ENCODE results near the gene PSKH1. TPM values are rescaled to one million over a fixed set of nuclear protein-coding genes. Genes with fewer than 3 reads are reported as not detected.

The PSKH1 gene
- 10 to 100 TPM; 11.4 to 13.3 TPM for total RNA-seq
- polyA plus RNA-seq (2013, experiment 1 of 2) = 17.6 TPM
- polyA plus RNA-seq (2013, experiment 2 of 2) = 20.3 TPM
- 6.9 to 40.8 (median 20.3) reads per million in 172 experiments for total RNA-seq

DNA sequence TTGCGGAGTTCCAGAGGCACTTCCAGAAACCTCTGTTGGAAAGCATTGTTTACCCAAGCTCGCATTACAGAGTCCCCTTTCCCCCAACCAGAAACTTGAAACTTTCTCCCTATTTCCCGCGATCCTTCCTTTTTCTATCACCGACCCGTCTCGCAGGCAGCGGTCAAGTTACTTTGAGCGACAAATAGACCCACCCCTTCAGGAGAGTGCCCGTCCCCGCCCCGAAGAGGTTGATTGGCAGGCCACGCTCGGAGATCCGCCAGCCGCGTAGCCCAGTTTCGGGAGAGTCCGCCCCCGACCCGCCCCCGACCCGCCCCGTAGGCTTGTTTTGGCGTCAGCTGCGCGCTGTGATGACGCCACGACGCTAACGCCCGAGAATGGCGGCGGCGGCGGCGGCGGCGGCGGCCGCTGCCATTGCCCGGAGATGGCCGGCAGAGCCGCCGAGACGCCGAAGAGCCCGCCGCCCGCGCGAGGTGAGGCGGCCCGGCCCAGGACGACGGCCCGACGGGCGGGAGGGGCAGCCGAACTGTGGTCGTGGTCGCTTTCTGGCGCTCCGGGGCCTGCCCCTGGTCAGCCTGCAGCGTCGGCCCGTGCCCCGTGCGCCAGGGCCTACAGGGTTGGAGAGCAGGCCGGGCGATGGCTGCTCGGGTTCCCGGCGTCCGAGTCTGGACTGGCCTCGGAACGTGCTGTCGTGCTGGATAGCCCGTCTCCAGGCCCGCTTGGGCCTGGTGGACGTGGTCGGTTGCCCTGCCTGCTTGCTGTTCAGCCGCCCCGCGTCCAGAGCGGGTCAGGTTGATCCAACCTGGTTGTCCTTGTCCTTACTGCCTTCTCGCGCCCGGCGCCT, at the start of gene PSKH1:
Gene PSKH1, plus strand, starts transcription at position 356 of the 844 bp plus-strand sequence. CDS start 15,496 bp downstream, outside the sequence.
- H3K4me1 ChIP-seq (ENCODE audit: insufficient read depth, low read length) = peaks cover 29% of the 10 kb centered on the region
- peak within 1 kb of the TSS; percentile 82 to 83 for H3K27ac ChIP-seq (ENCODE audit: low read depth in 1 of 2, low read length in 2 of 2)
- Mint-ChIP-seq H3K36me3 (ENCODE audit: low read depth) (peaks cover 15% of the 10 kb centered on the region), H3K9me3 (no peaks in the 10 kb centered on the region), H3K27ac (peak within 1 kb of the TSS; percentile 94), H3K27me3 (no peaks in the 10 kb centered on the region), H3K4me3 (peak within 1 kb of the TSS; percentile 98), H3K4me1 (ENCODE audit: low read depth) (peaks cover 37% of the 10 kb centered on the region)
- intact Hi-C loops (cut with DNase I, micrococcal nuclease) = loop anchor here (2.0 to 5.0 kb wide), 5 partner anchors 20 to 51 kb away; partner anchors contain the start of genes CENPT (in 1 of the 2), EDC4 (in 1 of the 2), NUTF2 (in 1 of the 2) and PSMB10 (in 1 of the 2)
- H3K4me3 ChIP-seq (ENCODE audit: low read length) = peak within 1 kb of the TSS; percentile 83
- ChIA-PET POLR2A (interaction anchor here (0.5 to 2.2 kb wide), 18 partner anchors 9 to 229 kb away, joined by 3 to 16 read pairs (median 4); partner anchors contain the start of genes GFOD2, NFATC3, PSMB10 and RANBP10), CTCF (interaction anchor here (0.9 to 1.9 kb wide), 3 partner anchors 9 to 77 kb away, joined by 4 to 10 read pairs (median 7); no protein-coding TSS in a partner anchor)
- DNase-seq (peak; percentile 87 to 98 (median 92)), ATAC-seq (ENCODE audit: poor library complexity) (peak; percentile 98)
- no peaks in the 10 kb centered on the region for H3K27me3 ChIP-seq (ENCODE audit: control insufficient read depth in 1 of 2, insufficient read depth in 2 of 2, low read length in 2 of 2)
- TF ChIP-seq, protein P1, sequence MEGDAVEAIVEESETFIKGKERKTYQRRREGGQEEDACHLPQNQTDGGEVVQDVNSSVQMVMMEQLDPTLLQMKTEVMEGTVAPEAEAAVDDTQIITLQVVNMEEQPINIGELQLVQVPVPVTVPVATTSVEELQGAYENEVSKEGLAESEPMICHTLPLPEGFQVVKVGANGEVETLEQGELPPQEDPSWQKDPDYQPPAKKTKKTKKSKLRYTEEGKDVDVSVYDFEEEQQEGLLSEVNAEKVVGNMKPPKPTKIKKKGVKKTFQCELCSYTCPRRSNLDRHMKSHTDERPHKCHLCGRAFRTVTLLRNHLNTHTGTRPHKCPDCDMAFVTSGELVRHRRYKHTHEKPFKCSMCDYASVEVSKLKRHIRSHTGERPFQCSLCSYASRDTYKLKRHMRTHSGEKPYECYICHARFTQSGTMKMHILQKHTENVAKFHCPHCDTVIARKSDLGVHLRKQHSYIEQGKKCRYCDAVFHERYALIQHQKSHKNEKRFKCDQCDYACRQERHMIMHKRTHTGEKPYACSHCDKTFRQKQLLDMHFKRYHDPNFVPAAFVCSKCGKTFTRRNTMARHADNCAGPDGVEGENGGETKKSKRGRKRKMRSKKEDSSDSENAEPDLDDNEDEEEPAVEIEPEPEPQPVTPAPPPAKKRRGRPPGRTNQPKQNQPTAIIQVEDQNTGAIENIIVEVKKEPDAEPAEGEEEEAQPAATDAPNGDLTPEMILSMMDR (IDR thresholded peaks at IDR 0.05) = no peak
- no peaks in the 10 kb centered on the region for H3K36me3 ChIP-seq (ENCODE audit: insufficient read depth, low read length)
- no peaks in the 10 kb centered on the region for H3K9me3 ChIP-seq (ENCODE audit: control insufficient read depth in 1 of 2, insufficient read depth in 1 of 2, low read length in 2 of 2)

DNA sequence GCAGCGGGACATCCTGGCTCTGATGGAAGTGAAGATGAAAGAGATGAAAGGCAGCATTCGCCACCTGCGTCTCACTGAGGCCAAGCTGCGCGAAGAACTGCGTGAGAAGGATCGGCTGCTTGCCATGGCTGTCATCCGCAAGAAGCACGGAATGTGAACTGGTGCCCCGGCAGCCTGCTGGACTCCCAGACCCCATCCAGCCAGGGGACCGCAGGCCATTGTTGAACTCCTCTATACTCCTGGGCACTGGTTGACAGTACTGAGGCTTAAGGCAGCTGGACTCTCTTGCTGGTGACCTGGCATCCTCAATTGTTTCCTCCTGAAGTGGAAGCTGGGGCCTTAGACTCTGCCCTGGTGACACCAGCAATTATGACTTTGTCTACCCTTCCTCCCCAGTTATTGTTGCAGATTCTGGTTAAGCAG, 49.7 kb upstream of the PSKH1 start:
- no peaks in the 10 kb centered on the region for H3K27me3 Mint-ChIP-seq
- intact Hi-C loops (cut with DNase I, micrococcal nuclease) = loop anchor here (5.0 to 10.0 kb wide), 2 partner anchors 49 to 619 kb away; partner anchors contain the start of genes PSKH1 (in 1 of the 2) and TMEM208 (in 1 of the 2)
- ChIA-PET POLR2A (interaction anchor here (0.7 to 2.6 kb wide), 10 partner anchors 9 to 242 kb away, joined by 3 to 18 read pairs (median 7); partner anchors contain the start of genes EDC4, NFATC3, PSMB10 and RANBP10), CTCF (interaction anchor here (0.8 to 4.9 kb wide), 6 partner anchors 10 to 40 kb away, joined by 3 to 41 read pairs (median 4); partner anchors contain the start of gene EDC4)
- H3K4me3 Mint-ChIP-seq = peak overlapping the region; percentile 98
- Histone ChIP-seq H3K27ac (ENCODE audit: low read depth in 1 of 2, low read length in 2 of 2) (peak overlapping the region; percentile 65 to 79), H3K9me3 (ENCODE audit: control insufficient read depth in 1 of 2, insufficient read depth in 1 of 2, low read length in 2 of 2) (no peaks in the 10 kb centered on the region), H3K36me3 (ENCODE audit: insufficient read depth, low read length) (peaks cover 9% of the 10 kb centered on the region), H3K4me1 (ENCODE audit: insufficient read depth, low read length) (peaks cover 64% of the 10 kb centered on the region), H3K4me3 (ENCODE audit: low read length) (peak overlapping the region; percentile 80), H3K27me3 (ENCODE audit: control insufficient read depth in 1 of 2, insufficient read depth in 2 of 2, low read length in 2 of 2) (no peaks in the 10 kb centered on the region)
- peaks cover 51% of the 10 kb centered on the region for H3K4me1 Mint-ChIP-seq (ENCODE audit: low read depth)
- H3K27ac Mint-ChIP-seq = peak overlapping the region; percentile 95
- no peak for ATAC-seq (ENCODE audit: poor library complexity)
- H3K36me3 Mint-ChIP-seq (ENCODE audit: low read depth) = peaks cover 30% of the 10 kb centered on the region
- no peak for DNase-seq
- H3K9me3 Mint-ChIP-seq = no peaks in the 10 kb centered on the region
- TF ChIP-seq, protein P1 (IDR thresholded peaks at IDR 0.05) = peak; percentile 1

DNA sequence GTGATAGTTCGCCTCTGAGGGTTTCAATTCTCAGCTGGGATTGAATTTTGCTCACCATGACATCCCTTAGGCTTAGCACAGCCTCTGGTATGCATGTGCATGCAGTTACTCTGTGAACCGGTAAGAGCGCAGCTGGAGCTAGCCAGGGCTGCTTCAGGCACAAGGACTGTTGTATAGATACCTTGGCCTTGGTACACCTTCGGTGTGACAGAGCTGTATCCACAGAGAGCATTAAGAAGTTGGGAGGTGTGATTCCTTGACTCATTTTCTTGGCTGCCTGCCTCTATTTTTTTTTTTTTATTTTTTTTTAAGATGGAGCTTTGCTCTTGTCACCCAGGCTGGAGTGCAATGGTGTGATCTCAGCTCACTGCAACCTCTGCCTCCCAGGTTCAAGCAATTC, 48.6 kb upstream of the PSKH1 start:
- H3K27ac ChIP-seq (ENCODE audit: low read depth in 1 of 2, low read length in 2 of 2) = peak overlapping the region; percentile 65 to 79
- POLR2A ChIA-PET = interaction anchor here (0.6 to 2.6 kb wide), 6 partner anchors 11 to 464 kb away, joined by 3 to 18 read pairs (median 7); partner anchors contain the start of genes PSMB10, RANBP10 and TSNAXIP1
- peaks cover 71% of the 10 kb centered on the region for H3K4me1 ChIP-seq (ENCODE audit: insufficient read depth, low read length)
- Mint-ChIP-seq H3K4me1 (ENCODE audit: low read depth) (peaks cover 55% of the 10 kb centered on the region), H3K9me3 (no peaks in the 10 kb centered on the region), H3K36me3 (ENCODE audit: low read depth) (peaks cover 30% of the 10 kb centered on the region), H3K4me3 (peak overlapping the region; percentile 98), H3K27ac (peak overlapping the region; percentile 95), H3K27me3 (no peaks in the 10 kb centered on the region)
- H3K36me3 ChIP-seq (ENCODE audit: insufficient read depth, low read length) = peaks cover 12% of the 10 kb centered on the region
- H3K27me3 ChIP-seq (ENCODE audit: control insufficient read depth in 1 of 2, insufficient read depth in 2 of 2, low read length in 2 of 2) = no peaks in the 10 kb centered on the region
- TF ChIP-seq, protein P1 (IDR thresholded peaks at IDR 0.05) = no peak
- H3K4me3 ChIP-seq (ENCODE audit: low read length) = no peak overlapping the region
- H3K9me3 ChIP-seq (ENCODE audit: control insufficient read depth in 1 of 2, insufficient read depth in 1 of 2, low read length in 2 of 2) = no peaks in the 10 kb centered on the region
- DNase-seq = no peak
- CTCF ChIA-PET = interaction anchor here (1.2 to 4.9 kb wide), 3 partner anchors 11 to 39 kb away, joined by 4 to 41 read pairs (median 5); no protein-coding TSS in a partner anchor
- no peak for ATAC-seq (ENCODE audit: poor library complexity)
- intact Hi-C loops (cut with DNase I, micrococcal nuclease) = loop anchor here (5.0 to 10.0 kb wide), 2 partner anchors 48 to 620 kb away; partner anchors contain the start of genes PSKH1 (in 1 of the 2) and TMEM208 (in 1 of the 2)

Measured in CD4-positive, alpha-beta T cell (primary cell).